ENCODE data around the gene USP3.

Gene USP3

DNA sequence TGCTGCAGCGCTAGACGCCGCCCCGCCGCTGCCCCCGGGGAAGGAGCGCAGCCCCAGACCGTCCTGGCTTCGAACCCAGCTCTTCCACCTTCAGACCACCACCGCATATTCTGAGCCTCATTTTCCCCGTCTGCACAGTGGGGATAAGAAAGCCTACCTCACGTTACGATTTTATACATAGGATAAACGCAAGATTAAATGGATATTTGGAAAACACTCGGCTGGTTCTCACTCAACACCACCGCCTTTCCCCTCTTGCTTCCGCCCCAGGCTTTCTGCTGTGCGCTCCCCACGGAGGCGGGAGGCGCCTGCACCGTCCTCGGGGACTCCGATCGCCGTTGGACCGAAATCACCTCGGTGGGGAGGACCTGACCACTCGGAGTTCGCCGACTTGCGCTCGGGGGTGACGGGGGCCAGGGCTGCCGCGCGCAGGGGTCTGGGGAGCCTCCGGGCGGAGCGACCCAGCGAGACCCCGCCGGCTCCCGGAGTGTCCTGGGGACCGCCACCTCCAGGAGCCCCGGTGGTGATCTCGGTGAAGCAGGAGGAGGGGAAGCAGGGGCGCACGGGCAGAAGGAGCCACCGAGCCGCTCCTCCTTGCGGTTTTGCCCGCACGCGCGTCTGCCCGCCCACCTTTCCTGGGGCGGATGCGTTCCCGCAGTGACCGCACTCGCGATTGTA is 96.8 kb downstream of the USP3 start:
- TF ChIP-seq, protein P1, sequence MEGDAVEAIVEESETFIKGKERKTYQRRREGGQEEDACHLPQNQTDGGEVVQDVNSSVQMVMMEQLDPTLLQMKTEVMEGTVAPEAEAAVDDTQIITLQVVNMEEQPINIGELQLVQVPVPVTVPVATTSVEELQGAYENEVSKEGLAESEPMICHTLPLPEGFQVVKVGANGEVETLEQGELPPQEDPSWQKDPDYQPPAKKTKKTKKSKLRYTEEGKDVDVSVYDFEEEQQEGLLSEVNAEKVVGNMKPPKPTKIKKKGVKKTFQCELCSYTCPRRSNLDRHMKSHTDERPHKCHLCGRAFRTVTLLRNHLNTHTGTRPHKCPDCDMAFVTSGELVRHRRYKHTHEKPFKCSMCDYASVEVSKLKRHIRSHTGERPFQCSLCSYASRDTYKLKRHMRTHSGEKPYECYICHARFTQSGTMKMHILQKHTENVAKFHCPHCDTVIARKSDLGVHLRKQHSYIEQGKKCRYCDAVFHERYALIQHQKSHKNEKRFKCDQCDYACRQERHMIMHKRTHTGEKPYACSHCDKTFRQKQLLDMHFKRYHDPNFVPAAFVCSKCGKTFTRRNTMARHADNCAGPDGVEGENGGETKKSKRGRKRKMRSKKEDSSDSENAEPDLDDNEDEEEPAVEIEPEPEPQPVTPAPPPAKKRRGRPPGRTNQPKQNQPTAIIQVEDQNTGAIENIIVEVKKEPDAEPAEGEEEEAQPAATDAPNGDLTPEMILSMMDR (IDR thresholded peaks at IDR 0.05; ENCODE audit: extremely low read depth, insufficient read depth, missing control alignments): no peak
- DNase-seq (ENCODE audit: low spot score): no peak
- in situ Hi-C loops (cut with MboI; ENCODE audit: low pct_unique_long_range_greater_than_20kb, low sequenced_read_pairs, unreplicated experiment): loop anchor here (25.0 kb wide), 1 partner anchor 461 kb away; no protein-coding TSS in a partner anchor

DNA sequence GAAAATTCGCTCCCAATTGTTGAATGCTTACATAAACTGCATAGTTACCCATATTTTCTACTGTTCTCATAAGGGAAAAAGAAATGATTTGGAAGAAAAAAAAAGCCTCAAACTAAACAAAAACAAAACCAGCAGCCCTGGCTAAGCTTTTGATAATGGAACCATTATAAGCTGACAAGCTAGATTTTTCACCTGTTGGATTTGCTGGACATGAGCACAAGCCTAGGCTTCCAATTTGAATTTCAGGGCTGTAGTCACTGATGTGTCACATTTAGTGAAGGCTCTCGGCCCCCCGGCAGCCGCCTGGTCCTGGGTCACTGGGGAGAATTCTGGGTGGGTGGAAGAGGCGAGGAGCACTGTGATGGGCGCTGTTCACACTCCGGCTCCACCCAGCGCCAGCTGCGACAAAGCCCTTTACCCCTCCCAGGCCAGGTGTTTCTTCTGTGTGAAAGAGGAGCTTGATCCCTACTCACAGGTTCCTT is 97.4 kb downstream of the USP3 start:
- TF ChIP-seq, protein P1 (IDR thresholded peaks at IDR 0.05; ENCODE audit: extremely low read depth, insufficient read depth, missing control alignments): no peak
- DNase-seq (ENCODE audit: low spot score): peak; percentile 50
- in situ Hi-C loops (cut with MboI; ENCODE audit: low pct_unique_long_range_greater_than_20kb, low sequenced_read_pairs, unreplicated experiment): loop anchor here (25.0 kb wide), 1 partner anchor 461 kb away; no protein-coding TSS in a partner anchor

DNA sequence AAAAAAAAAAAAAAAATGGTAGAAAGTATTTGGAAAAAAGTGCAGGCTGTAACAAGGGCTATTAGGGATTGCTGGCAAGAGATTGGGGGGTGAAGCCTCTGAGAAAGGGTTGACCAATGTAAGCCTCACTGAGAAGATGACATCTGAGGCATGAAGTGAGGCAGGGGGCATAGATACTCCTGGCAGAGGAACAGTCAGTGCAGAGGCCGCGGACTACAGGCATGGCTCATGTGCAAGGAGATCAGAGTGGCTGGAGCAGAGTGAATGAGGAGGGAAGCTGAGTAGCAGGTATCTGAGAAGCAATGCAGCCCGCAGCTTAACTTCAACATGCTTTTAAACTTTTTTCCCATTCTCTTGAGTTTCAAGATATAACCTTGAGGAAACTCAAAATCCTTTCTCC is 98.2 kb downstream of the USP3 start:
- no peak for DNase-seq (ENCODE audit: low spot score)
- TF ChIP-seq, protein P1 (IDR thresholded peaks at IDR 0.05; ENCODE audit: extremely low read depth, insufficient read depth, missing control alignments): no peak
- in situ Hi-C loops (cut with MboI; ENCODE audit: low pct_unique_long_range_greater_than_20kb, low sequenced_read_pairs, unreplicated experiment): loop anchor here (25.0 kb wide), 1 partner anchor 460 kb away; no protein-coding TSS in a partner anchor

DNA sequence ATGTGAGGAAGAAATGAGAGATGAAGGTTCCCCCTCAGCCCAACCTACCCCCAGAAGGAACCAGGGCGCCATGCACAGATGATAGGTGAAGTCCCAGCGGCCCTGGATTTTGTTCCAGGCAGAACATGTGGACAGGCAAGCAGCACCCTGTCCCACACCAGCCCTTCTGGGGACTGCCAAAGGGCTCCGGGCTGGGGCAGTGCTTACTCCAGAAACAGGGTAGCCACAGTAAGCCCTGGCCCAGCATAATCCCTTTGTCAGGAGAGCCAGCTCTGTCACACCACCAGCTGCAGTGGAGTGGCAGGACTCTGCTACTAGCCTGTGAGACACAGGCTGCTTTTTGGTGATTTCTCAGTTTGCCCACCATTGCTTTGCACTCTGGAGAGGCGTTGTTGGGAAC is 99.1 kb downstream of the USP3 start:
- DNase-seq (ENCODE audit: low spot score): no peak
- in situ Hi-C loops (cut with MboI; ENCODE audit: low pct_unique_long_range_greater_than_20kb, low sequenced_read_pairs, unreplicated experiment): loop anchor here (25.0 kb wide), 1 partner anchor 459 kb away; no protein-coding TSS in a partner anchor
- TF ChIP-seq, protein P1 (IDR thresholded peaks at IDR 0.05; ENCODE audit: extremely low read depth, insufficient read depth, missing control alignments): no peak

DNA sequence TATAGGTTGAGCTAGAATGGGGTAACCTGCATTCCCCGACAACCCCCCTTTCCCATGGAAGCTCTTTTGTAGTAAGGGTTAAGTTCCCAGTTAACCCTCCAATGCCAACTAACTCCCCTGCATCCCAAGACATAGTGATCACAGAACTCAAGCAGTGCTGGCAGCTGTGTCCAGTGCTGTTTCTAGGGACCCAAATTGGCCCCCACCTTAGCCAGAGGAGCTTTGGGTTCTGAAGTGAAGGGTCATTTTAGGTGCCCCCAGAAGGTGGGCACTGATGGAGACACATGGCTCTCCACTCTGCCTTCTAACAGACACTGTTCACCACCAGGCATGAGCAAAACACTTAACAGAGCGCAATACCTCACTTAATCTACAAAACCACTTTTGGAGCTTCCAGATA is 99.9 kb downstream of the USP3 start:
- TF ChIP-seq, protein P1 (IDR thresholded peaks at IDR 0.05; ENCODE audit: extremely low read depth, insufficient read depth, missing control alignments): no peak
- in situ Hi-C loops (cut with MboI; ENCODE audit: low pct_unique_long_range_greater_than_20kb, low sequenced_read_pairs, unreplicated experiment): loop anchor here (25.0 kb wide), 1 partner anchor 458 kb away; no protein-coding TSS in a partner anchor
- no peak for DNase-seq (ENCODE audit: low spot score)

DNA sequence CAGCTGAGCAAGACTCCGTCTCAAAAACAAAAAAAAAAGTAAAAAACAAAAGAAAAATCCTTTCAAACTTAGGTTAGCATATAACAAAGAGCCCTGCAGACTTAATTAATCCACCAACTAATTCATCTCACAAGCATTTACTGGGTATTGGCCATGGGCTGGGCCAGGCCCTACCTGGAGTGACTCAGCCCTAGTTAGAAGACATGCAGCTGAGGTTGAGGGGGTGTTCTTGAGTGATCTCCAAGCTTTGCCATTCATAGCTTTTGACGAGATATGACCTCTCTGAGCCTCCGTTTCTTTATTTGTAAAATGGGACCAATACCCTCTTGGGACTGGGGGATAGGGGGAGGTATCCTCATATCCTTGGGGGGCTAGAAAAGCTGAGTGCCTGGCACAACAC is 100.6 kb downstream of the USP3 start:
- TF ChIP-seq, protein P1 (IDR thresholded peaks at IDR 0.05; ENCODE audit: extremely low read depth, insufficient read depth, missing control alignments): no peak
- no peak for DNase-seq (ENCODE audit: low spot score)
- in situ Hi-C loops (cut with MboI; ENCODE audit: low pct_unique_long_range_greater_than_20kb, low sequenced_read_pairs, unreplicated experiment): loop anchor here (25.0 kb wide), 1 partner anchor 457 kb away; no protein-coding TSS in a partner anchor
